Neural progenitor cell (in vitro differentiated cells): ENCODE results near the gene ACAP2. TPM values are rescaled to one million over a fixed set of nuclear protein-coding genes. Genes with fewer than 3 reads are reported as not detected.

Source experiments
- DNase-seq: peaks from one replicate; pipeline ENCODE4 v3.0.0-alpha.2; 2016; ENCODE audit warnings: low spot score
- H2AFZ ChIP-seq: fragments of 200-600 bp; sonication (generic); replicated peaks from 2 replicates; pipeline ENCODE4 v1.6.1; 2016; ENCODE audit warnings: antibody characterized with exemption
- H3F3A ChIP-seq: fragments of 200-600 bp; sonication (generic); 2 replicates; pipeline ENCODE4 v1.6.1; 2016; ENCODE audit warnings: antibody characterized with exemption, low read depth
- H3K27ac ChIP-seq: fragments of 200-600 bp; sonication (generic); 2 replicates; pipeline ENCODE4 v1.5.1; 2016; ENCODE audit warnings: mild to moderate bottlenecking
- H3K27me3 ChIP-seq: fragments of 200-600 bp; sonication (generic); 2 replicates; pipeline ENCODE4 v1.6.1; 2016; ENCODE audit warnings: mild to moderate bottlenecking, moderate library complexity
- H3K36me3 ChIP-seq: fragments of 200-600 bp; sonication (generic); 2 replicates; pipeline ENCODE4 v1.5.1; 2016
- H3K4me1 ChIP-seq: fragments of 200-600 bp; sonication (generic); 2 replicates; pipeline ENCODE4 v1.6.1; 2016; ENCODE audit warnings: mixed run types
- H3K4me2 ChIP-seq: fragments of 200-600 bp; sonication (generic); 2 replicates; pipeline ENCODE4 v1.6.1; 2016
- H3K4me3 ChIP-seq: fragments of 200-600 bp; sonication (generic); 2 replicates; pipeline ENCODE4 v1.5.1; 2016
- H3K79me2 ChIP-seq: fragments of 200-600 bp; sonication (generic); 2 replicates; pipeline ENCODE4 v1.6.1; 2016; ENCODE audit warnings: low read depth
- H3K9ac ChIP-seq: fragments of 200-600 bp; sonication (generic); 2 replicates; pipeline ENCODE4 v1.6.1; 2016
- H3K9me3 ChIP-seq: fragments of 200-600 bp; sonication (generic); 2 replicates; pipeline ENCODE4 v1.5.1; 2016; ENCODE audit warnings: low read depth
- H4K20me1 ChIP-seq: fragments of 200-600 bp; sonication (generic); 2 replicates; pipeline ENCODE4 v1.6.1; 2016; ENCODE audit warnings: low read depth
- H3K27ac Mint-ChIP-seq: 3 replicates; pipeline ENCODE4 v1.8.0; 2021; ENCODE audit warnings: mixed read lengths
- H3K27me3 Mint-ChIP-seq: 2 replicates; pipeline ENCODE4 v1.8.0; 2022; ENCODE audit warnings: low read depth, mild to moderate bottlenecking, inconsistent platforms, moderate library complexity, mixed read lengths; ENCODE audit not compliant: insufficient read depth
- H3K36me3 Mint-ChIP-seq: 3 replicates; pipeline ENCODE4 v1.8.0; 2021; ENCODE audit warnings: mixed read lengths
- H3K4me1 Mint-ChIP-seq: 3 replicates; pipeline ENCODE4 v1.8.0; 2021; ENCODE audit warnings: mixed read lengths
- H3K4me3 Mint-ChIP-seq: 3 replicates; pipeline ENCODE4 v1.8.0; 2021; ENCODE audit warnings: mild to moderate bottlenecking, moderate library complexity, mixed read lengths
- H3K9me3 Mint-ChIP-seq: 3 replicates; pipeline ENCODE4 v1.8.0; 2020; ENCODE audit warnings: mixed read lengths
- CTCF ChIP-seq: fragments of 200-600 bp; sonication (generic); IDR thresholded peaks from 2 replicates; pipeline ENCODE4 v1.5.1; 2017; ENCODE audit warnings: antibody characterized with exemption, mild to moderate bottlenecking
- EZH2 ChIP-seq: fragments of 200-600 bp; sonication (generic); IDR thresholded peaks from 2 replicates; pipeline ENCODE4 v1.6.1; 2017; ENCODE audit warnings: antibody characterized with exemption, mild to moderate bottlenecking, moderate library complexity
- EZH2phosphoT487 ChIP-seq: fragments of 200-600 bp; sonication (generic); IDR thresholded peaks from 2 replicates; pipeline ENCODE4 v1.6.1; 2017; ENCODE audit warnings: antibody characterized with exemption
- total RNA-seq: library from RNA; depleted of rRNA; stranded (reverse); fragments of >200 nt; gene quantifications from 2 replicates; pipeline ENCODE4 v1.2.3, GENCODE V29; 2015; ENCODE audit warnings: low replicate concordance

ACAP2 gene
- total RNA-seq, 1 donor from 2014 or later = 68.4 TPM

- H3K4me3 ChIP-seq = no peak overlapping the region
- H3K9me3 ChIP-seq = no peaks in the 10 kb centered on the region
- H3K36me3 ChIP-seq = peaks cover 9% of the 10 kb centered on the region
- H3K27ac ChIP-seq = no peak overlapping the region
- Mint-ChIP-seq H3K36me3 (peaks cover 11% of the 10 kb centered on the region), H3K27ac (no peak overlapping the region), H3K27me3 (no peaks in the 10 kb centered on the region), H3K9me3 (no peaks in the 10 kb centered on the region), H3K4me3 (no peak overlapping the region), H3K4me1 (no peaks in the 10 kb centered on the region)
- no peaks in the 10 kb centered on the region for H3K4me1 ChIP-seq
- H3F3A ChIP-seq = no peaks in the 10 kb centered on the region
- no peaks in the 10 kb centered on the region for H4K20me1 ChIP-seq
- H3K79me2 ChIP-seq = no peaks in the 10 kb centered on the region
- no peak for DNase-seq
- TF ChIP-seq CTCF (no peak), EZH2 (no peak), EZH2phosphoT487 (no peak)
- no peak overlapping the region for H3K9ac ChIP-seq
- no peaks in the 10 kb centered on the region for H3K27me3 ChIP-seq
- no peak overlapping the region for H2AFZ ChIP-seq
- H3K4me2 ChIP-seq = no peak overlapping the region
These were observed 158.0 kb downstream of the ACAP2 start for GRCh38 chr3:195284842-195285241.

GRCh38 chr3:195282961-195283360 lies 159.9 kb downstream of the ACAP2 start:
- H3K27me3 ChIP-seq = no peaks in the 10 kb centered on the region
- peaks cover 11% of the 10 kb centered on the region for H3K36me3 ChIP-seq
- no peak overlapping the region for H3K4me3 Mint-ChIP-seq
- H3K36me3 Mint-ChIP-seq = peaks cover 10% of the 10 kb centered on the region
- H3K9ac ChIP-seq = no peak overlapping the region
- no peak for DNase-seq
- H3K4me2 ChIP-seq = no peak overlapping the region
- H3K9me3 ChIP-seq = no peaks in the 10 kb centered on the region
- no peaks in the 10 kb centered on the region for H3K4me1 Mint-ChIP-seq
- H3K27ac Mint-ChIP-seq = no peak overlapping the region
- H3K27ac ChIP-seq = no peak overlapping the region
- no peaks in the 10 kb centered on the region for H3F3A ChIP-seq
- no peaks in the 10 kb centered on the region for H4K20me1 ChIP-seq
- H3K4me3 ChIP-seq = no peak overlapping the region
- H3K27me3 Mint-ChIP-seq = no peaks in the 10 kb centered on the region
- H2AFZ ChIP-seq = no peak overlapping the region
- TF ChIP-seq EZH2 = no peak
- no peak for TF ChIP-seq CTCF
- TF ChIP-seq EZH2phosphoT487 = no peak
- H3K4me1 ChIP-seq = no peaks in the 10 kb centered on the region
- H3K79me2 ChIP-seq = no peaks in the 10 kb centered on the region
- H3K9me3 Mint-ChIP-seq = no peaks in the 10 kb centered on the region

GRCh38 chr3:195274259-195274966 lies 168.4 kb downstream of the ACAP2 start:
- peaks cover 12% of the 10 kb centered on the region for H4K20me1 ChIP-seq
- H3F3A ChIP-seq = peaks cover 10% of the 10 kb centered on the region
- H3K36me3 ChIP-seq = peaks cover 6% of the 10 kb centered on the region
- Mint-ChIP-seq H3K9me3 (no peaks in the 10 kb centered on the region), H3K27me3 (peaks cover 3% of the 10 kb centered on the region), H3K4me3 (no peak overlapping the region), H3K4me1 (peaks cover 12% of the 10 kb centered on the region), H3K36me3 (peaks cover 2% of the 10 kb centered on the region), H3K27ac (no peak overlapping the region)
- H3K9me3 ChIP-seq = no peaks in the 10 kb centered on the region
- peaks cover 11% of the 10 kb centered on the region for H3K4me1 ChIP-seq
- no peak overlapping the region for H3K9ac ChIP-seq
- H3K27ac ChIP-seq = no peak overlapping the region
- no peaks in the 10 kb centered on the region for H3K27me3 ChIP-seq
- TF ChIP-seq EZH2phosphoT487 (no peak), CTCF (no peak), EZH2 (no peak)
- DNase-seq = no peak
- H2AFZ ChIP-seq = no peak overlapping the region
- no peak overlapping the region for H3K4me2 ChIP-seq
- H3K4me3 ChIP-seq = no peak overlapping the region
- H3K79me2 ChIP-seq = peaks cover 11% of the 10 kb centered on the region
